Glutamatergic neuron (in vitro differentiated cells): ENCODE measurements around the gene PRKD2. TPM values are rescaled to one million over a fixed set of nuclear protein-coding genes. Genes with fewer than 3 reads are reported as not detected.

Experiments used
- DNase-seq: peaks from one replicate; pipeline ENCODE4 v3.0.0; 2022
- H3K27ac Mint-ChIP-seq: one replicate; pipeline ENCODE4 v1.8.0; 2020; ENCODE audit warnings: mild to moderate bottlenecking, mixed read lengths, inconsistent platforms; ENCODE audit not compliant: unreplicated experiment
- H3K27me3 Mint-ChIP-seq: one replicate; pipeline ENCODE4 v1.8.0; 2020; ENCODE audit warnings: mild to moderate bottlenecking, moderate library complexity, mixed read lengths, inconsistent platforms; ENCODE audit not compliant: unreplicated experiment
- H3K36me3 Mint-ChIP-seq: one replicate; pipeline ENCODE4 v1.8.0; 2020; ENCODE audit warnings: mild to moderate bottlenecking, mixed read lengths, inconsistent platforms; ENCODE audit not compliant: unreplicated experiment
- H3K4me1 Mint-ChIP-seq: one replicate; pipeline ENCODE4 v1.8.0; 2020; ENCODE audit warnings: mild to moderate bottlenecking, low read depth, mixed read lengths, inconsistent platforms; ENCODE audit not compliant: unreplicated experiment
- H3K4me3 Mint-ChIP-seq: one replicate; pipeline ENCODE4 v1.8.0; 2020; ENCODE audit warnings: mild to moderate bottlenecking, mixed read lengths, inconsistent platforms; ENCODE audit not compliant: unreplicated experiment
- H3K9me3 Mint-ChIP-seq: one replicate; pipeline ENCODE4 v1.8.0; 2020; ENCODE audit warnings: mild to moderate bottlenecking, moderate library complexity, mixed read lengths, inconsistent platforms; ENCODE audit not compliant: unreplicated experiment
- CTCF ChIP-seq: fragments of 200-600 bp; sonication (generic); IDR thresholded peaks from one replicate; pipeline ENCODE4 v1.5.0; 2021; ENCODE audit not compliant: partially characterized antibody, unreplicated experiment
- total RNA-seq: library from RNA; stranded (reverse); fragmentation: NEBNext Ultra II Directional; extraction: Animal tissue kit (Norgen Biotek cat#: 25700); gene quantifications from one replicate; pipeline ENCODE4 v1.2.1, GENCODE V29; 2021; ENCODE audit not compliant: unreplicated experiment

The PRKD2 gene
- total RNA-seq, 1 donor from 2014 or later, result 54.7 TPM

- peak overlapping the region; percentile 48 for H3K27ac Mint-ChIP-seq
- H3K9me3 Mint-ChIP-seq, result peaks cover 20% of the 10 kb centered on the region
- no peak for TF ChIP-seq CTCF
- peak overlapping the region; percentile 74 for H3K4me3 Mint-ChIP-seq
- H3K27me3 Mint-ChIP-seq, result peaks cover 17% of the 10 kb centered on the region
- no peaks in the 10 kb centered on the region for H3K36me3 Mint-ChIP-seq
- no peak for DNase-seq
- peaks cover 37% of the 10 kb centered on the region for H3K4me1 Mint-ChIP-seq
These were observed 8.3 kb upstream of the PRKD2 start for GRCh38 chr19:46725036-46725820.

GRCh38 chr19:46724468-46724867 is 7.6 kb upstream of the PRKD2 start:
- Mint-ChIP-seq H3K4me3 (peak overlapping the region; percentile 42), H3K9me3 (peaks cover 20% of the 10 kb centered on the region), H3K27ac (peak overlapping the region; percentile 84), H3K27me3 (peaks cover 17% of the 10 kb centered on the region), H3K4me1 (peaks cover 36% of the 10 kb centered on the region), H3K36me3 (no peaks in the 10 kb centered on the region)
- DNase-seq, result no peak
- no peak for TF ChIP-seq CTCF

- peaks cover 20% of the 10 kb centered on the region for H3K9me3 Mint-ChIP-seq
- no peak overlapping the region for H3K4me3 Mint-ChIP-seq
- H3K27ac Mint-ChIP-seq, result peak overlapping the region; percentile 84
- DNase-seq, result no peak
- H3K4me1 Mint-ChIP-seq, result peaks cover 36% of the 10 kb centered on the region
- no peak for TF ChIP-seq CTCF
- peaks cover 17% of the 10 kb centered on the region for H3K27me3 Mint-ChIP-seq
- H3K36me3 Mint-ChIP-seq, result no peaks in the 10 kb centered on the region
These were observed 6.6 kb upstream of the PRKD2 start for GRCh38 chr19:46723471-46723870.

- peaks cover 34% of the 10 kb centered on the region for H3K4me1 Mint-ChIP-seq
- H3K27ac Mint-ChIP-seq, result no peak overlapping the region
- H3K36me3 Mint-ChIP-seq, result no peaks in the 10 kb centered on the region
- peaks cover 17% of the 10 kb centered on the region for H3K27me3 Mint-ChIP-seq
- DNase-seq, result no peak
- TF ChIP-seq CTCF, result no peak
- no peak overlapping the region for H3K4me3 Mint-ChIP-seq
- peaks cover 20% of the 10 kb centered on the region for H3K9me3 Mint-ChIP-seq
These were observed 6.1 kb upstream of the PRKD2 start for GRCh38 chr19:46723023-46723461.

GRCh38 chr19:46722421-46723022 is 5.6 kb upstream of the PRKD2 start:
- peaks cover 36% of the 10 kb centered on the region for H3K4me1 Mint-ChIP-seq
- no peak for TF ChIP-seq CTCF
- no peak for DNase-seq
- no peak overlapping the region for H3K4me3 Mint-ChIP-seq
- H3K9me3 Mint-ChIP-seq, result peaks cover 19% of the 10 kb centered on the region
- H3K36me3 Mint-ChIP-seq, result no peaks in the 10 kb centered on the region
- H3K27me3 Mint-ChIP-seq, result peaks cover 19% of the 10 kb centered on the region
- H3K27ac Mint-ChIP-seq, result no peak overlapping the region
